HG02852 (cell line): ENCODE data around the gene KCNA5.

Experiments used
- ATAC-seq: cut with Tn5 transposase; IDR thresholded peaks from one replicate; pipeline ENCODE4 v1.9.1; 2021; ENCODE audit warnings: mild to moderate bottlenecking, moderate library complexity; ENCODE audit not compliant: unreplicated experiment

Gene KCNA5

GRCh38 chr12:5043589-5044419, at the start of gene KCNA5:
Gene KCNA5, plus strand, starts transcription at chr12:5043879. Its CDS starts 269 bp downstream, at chr12:5044148.
- no peak for ATAC-seq

- ATAC-seq: no peak
Observed at GRCh38 chr12:4994622-4995021, 49.1 kb upstream of the KCNA5 start.

GRCh38 chr12:4996714-4997113, 47.0 kb upstream of the KCNA5 start:
- ATAC-seq: no peak

GRCh38 chr12:4997939-4998338, 45.7 kb upstream of the KCNA5 start:
- ATAC-seq: no peak

- no peak for ATAC-seq
Observed at GRCh38 chr12:5000204-5000603, 43.5 kb upstream of the KCNA5 start.

- no peak for ATAC-seq
Observed at GRCh38 chr12:5000658-5001385, 42.9 kb upstream of the KCNA5 start.

- peak; percentile 76 for ATAC-seq
Observed at GRCh38 chr12:5003025-5003666, 40.5 kb upstream of the KCNA5 start.

GRCh38 chr12:5008661-5009060, 35.0 kb upstream of the KCNA5 start:
- ATAC-seq: no peak

GRCh38 chr12:5010151-5010550, 33.5 kb upstream of the KCNA5 start:
- ATAC-seq: no peak

GRCh38 chr12:5012337-5012736, 31.3 kb upstream of the KCNA5 start:
- ATAC-seq: no peak

- ATAC-seq: no peak
Observed at GRCh38 chr12:5013266-5013730, 30.4 kb upstream of the KCNA5 start.

GRCh38 chr12:5014269-5014668, 29.4 kb upstream of the KCNA5 start:
- ATAC-seq: no peak

- no peak for ATAC-seq
Observed at GRCh38 chr12:5015711-5016492, 27.8 kb upstream of the KCNA5 start.

GRCh38 chr12:5016526-5016925, 27.2 kb upstream of the KCNA5 start:
- no peak for ATAC-seq

GRCh38 chr12:5017638-5018348, 25.9 kb upstream of the KCNA5 start:
- ATAC-seq: no peak

- no peak for ATAC-seq
Observed at GRCh38 chr12:5018677-5019076, 25.0 kb upstream of the KCNA5 start.

GRCh38 chr12:5022025-5022424, 21.7 kb upstream of the KCNA5 start:
- ATAC-seq: no peak

- ATAC-seq: no peak
Observed at GRCh38 chr12:5022465-5023061, 21.1 kb upstream of the KCNA5 start.

GRCh38 chr12:5023842-5024241, 19.8 kb upstream of the KCNA5 start:
- ATAC-seq: no peak
